Measurements from ENCODE around the gene NDUFAF8.

DNA sequence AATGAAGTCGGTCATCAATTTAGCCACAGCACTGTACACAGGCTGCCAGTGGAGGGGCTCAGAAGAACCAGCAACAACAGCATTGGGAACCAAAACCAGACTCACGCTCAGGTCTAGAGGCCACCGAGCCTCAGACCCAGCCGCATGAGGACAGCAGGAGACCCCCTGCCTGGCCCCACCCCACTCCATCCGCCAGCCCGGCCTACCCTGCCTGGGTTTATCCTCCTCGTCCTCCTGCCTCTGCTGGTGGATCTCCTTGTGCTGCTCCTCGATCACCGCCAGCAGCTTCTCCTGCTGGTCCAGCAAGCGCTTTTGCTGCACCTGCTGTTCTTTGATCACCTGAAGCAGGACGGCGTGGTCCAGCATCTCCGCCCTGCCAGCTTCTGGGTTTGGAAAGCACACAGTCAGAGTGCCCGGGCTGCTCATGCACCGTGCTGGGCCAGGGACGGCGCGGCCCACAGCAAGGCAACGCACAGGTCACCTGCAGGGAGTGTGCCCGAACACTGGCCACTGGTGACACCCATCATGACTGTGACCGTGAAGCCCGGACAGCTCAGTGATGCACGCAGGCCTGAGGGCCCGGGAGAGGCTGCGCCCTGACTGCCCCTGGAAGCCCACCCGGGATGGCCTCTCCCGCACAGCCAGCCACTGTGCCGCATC is 7.7 kb downstream of the NDUFAF8 start:
- no peak for TF ChIP-seq EZH2phosphoT487 (conservative IDR thresholded peaks at IDR 0.05; ENCODE audit: low read length)
- TF ChIP-seq, protein P1, sequence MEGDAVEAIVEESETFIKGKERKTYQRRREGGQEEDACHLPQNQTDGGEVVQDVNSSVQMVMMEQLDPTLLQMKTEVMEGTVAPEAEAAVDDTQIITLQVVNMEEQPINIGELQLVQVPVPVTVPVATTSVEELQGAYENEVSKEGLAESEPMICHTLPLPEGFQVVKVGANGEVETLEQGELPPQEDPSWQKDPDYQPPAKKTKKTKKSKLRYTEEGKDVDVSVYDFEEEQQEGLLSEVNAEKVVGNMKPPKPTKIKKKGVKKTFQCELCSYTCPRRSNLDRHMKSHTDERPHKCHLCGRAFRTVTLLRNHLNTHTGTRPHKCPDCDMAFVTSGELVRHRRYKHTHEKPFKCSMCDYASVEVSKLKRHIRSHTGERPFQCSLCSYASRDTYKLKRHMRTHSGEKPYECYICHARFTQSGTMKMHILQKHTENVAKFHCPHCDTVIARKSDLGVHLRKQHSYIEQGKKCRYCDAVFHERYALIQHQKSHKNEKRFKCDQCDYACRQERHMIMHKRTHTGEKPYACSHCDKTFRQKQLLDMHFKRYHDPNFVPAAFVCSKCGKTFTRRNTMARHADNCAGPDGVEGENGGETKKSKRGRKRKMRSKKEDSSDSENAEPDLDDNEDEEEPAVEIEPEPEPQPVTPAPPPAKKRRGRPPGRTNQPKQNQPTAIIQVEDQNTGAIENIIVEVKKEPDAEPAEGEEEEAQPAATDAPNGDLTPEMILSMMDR (IDR thresholded peaks at IDR 0.05; ENCODE audit: insufficient read depth, low read length, poor library complexity, severe bottlenecking) = no peak
